NCI-H1436 (cell line): ENCODE results near the gene IL17RC.
"Not testable (repeated sequence)": the region's sequence is repeated elsewhere in the genome, so short reads cannot be mapped to it uniquely, and the experiment has no call there.

Experiments used
- DNase-seq: peaks from one replicate; lab custom pipeline; 2025; lab: John Stamatoyannopoulos, UW

IL17RC gene

GRCh38 chr3:9893739-9894138 lies 23.2 kb upstream of the IL17RC start:
- DNase-seq = no peak

GRCh38 chr3:9895715-9896114 lies 21.2 kb upstream of the IL17RC start:
- not testable (repeated sequence) for DNase-seq

GRCh38 chr3:9896755-9897407 lies 20.0 kb upstream of the IL17RC start:
- DNase-seq = not testable (repeated sequence)

- no peak for DNase-seq
Observed at GRCh38 chr3:9897408-9898372, 19.2 kb upstream of the IL17RC start.

- no peak for DNase-seq
Observed at GRCh38 chr3:9898467-9899241, 18.2 kb upstream of the IL17RC start.

GRCh38 chr3:9899289-9899791 lies 17.6 kb upstream of the IL17RC start:
- DNase-seq = no peak

- DNase-seq = not testable (repeated sequence)
Observed at GRCh38 chr3:9900965-9901415, 15.9 kb upstream of the IL17RC start.

- DNase-seq = no peak
Observed at GRCh38 chr3:9901967-9902366, 14.9 kb upstream of the IL17RC start.

- no peak for DNase-seq
Observed at GRCh38 chr3:9902372-9903237, 14.3 kb upstream of the IL17RC start, which contains the start of gene IL17RE. Gene IL17RE (plus strand): TSS chr3:9902848. CDS start chr3:9902933, 85 bp downstream.

- DNase-seq = no peak
Observed at GRCh38 chr3:9903238-9903624, 13.7 kb upstream of the IL17RC start.

- DNase-seq = no peak
Observed at GRCh38 chr3:9903904-9904303, 13.0 kb upstream of the IL17RC start.

- no peak for DNase-seq
Observed at GRCh38 chr3:9906480-9906879, 10.4 kb upstream of the IL17RC start.

GRCh38 chr3:9908286-9908685 lies 8.6 kb upstream of the IL17RC start:
- DNase-seq = no peak

GRCh38 chr3:9909221-9910013 lies 7.5 kb upstream of the IL17RC start:
- no peak for DNase-seq

- DNase-seq = no peak
Observed at GRCh38 chr3:9911863-9912262, 5.0 kb upstream of the IL17RC start.

GRCh38 chr3:9912294-9912935 lies 4.5 kb upstream of the IL17RC start:
- no peak for DNase-seq

GRCh38 chr3:9913601-9914000 lies 3.3 kb upstream of the IL17RC start:
- no peak for DNase-seq

- no peak for DNase-seq
Observed at GRCh38 chr3:9914011-9914410, 2.9 kb upstream of the IL17RC start.

GRCh38 chr3:9914559-9915253 lies 2.2 kb upstream of the IL17RC start:
- no peak for DNase-seq
